C4-2B (cell line): Measurements from ENCODE around the gene TPP1.

ENCODE experiments used
- CTCF ChIP-seq: fragments of 450-650 bp; conservative IDR thresholded peaks from 2 replicates; pipeline ENCODE4 v1.5.1; 2017; ENCODE audit warnings: mild to moderate bottlenecking
- ZFX ChIP-seq: fragments of 450-650 bp; IDR thresholded peaks from 2 replicates; pipeline ENCODE4 v1.6.1; 2017

GRCh38 chr11:6650980-6651379, 31.8 kb upstream of the TPP1 start:
- TF ChIP-seq CTCF: no peak
- TF ChIP-seq ZFX: no peak
